ENCODE results near the gene CNST. TPM values are rescaled to one million over a fixed set of nuclear protein-coding genes. Genes with fewer than 3 reads are reported as not detected.

CNST gene
- total RNA-seq, 1 experiment from 2014 or later, result 21.0 TPM

- no TSS peak for BruUV-seq (replicated peaks)
- Histone ChIP-seq H3K4me3 (ENCODE audit: low read depth, low read length, poor library complexity, severe bottlenecking) (no peak overlapping the region), H3K4me1 (ENCODE audit: insufficient read depth, low read length, poor library complexity, severe bottlenecking) (no peaks in the 10 kb centered on the region), H3K27me3 (replicated peaks; ENCODE audit: insufficient read depth, low read depth, low read length, poor library complexity) (no peaks in the 10 kb centered on the region), H3K36me3 (ENCODE audit: insufficient read depth, low read length, poor library complexity, severe bottlenecking) (no peaks in the 10 kb centered on the region), H3K9me3 (ENCODE audit: low read depth, low read length, poor library complexity, severe bottlenecking) (no peaks in the 10 kb centered on the region), H3K27ac (ENCODE audit: low read depth, low read length, poor library complexity, severe bottlenecking) (no peak overlapping the region)
- no peak for TF ChIP-seq CTCF (conservative IDR thresholded peaks at IDR 0.05; ENCODE audit: low read depth, low read length)
- TF ChIP-seq EZH2 (IDR thresholded peaks at IDR 0.05; ENCODE audit: borderline replicate concordance, low read depth, low read length, poor library complexity, severe bottlenecking), result no peak
- no peak for DNase-seq (ENCODE audit: low spot score)
- CTCF ChIA-PET, result no interaction called here
- intact Hi-C loops (cut with micrococcal nuclease; ENCODE audit: unreplicated experiment), result no loop called here
- POLR2A ChIA-PET (ENCODE audit: low non-redundant PET), result no interaction called here
These were observed 107.8 kb downstream of the CNST start for GRCh38 chr1:246674049-246674448.

GRCh38 chr1:246677842-246678241 is 111.6 kb downstream of the CNST start:
- TF ChIP-seq CTCF (conservative IDR thresholded peaks at IDR 0.05; ENCODE audit: low read depth, low read length) (no peak), EZH2 (IDR thresholded peaks at IDR 0.05; ENCODE audit: borderline replicate concordance, low read depth, low read length, poor library complexity, severe bottlenecking) (no peak)
- peaks cover 7% of the 10 kb centered on the region for H3K4me1 ChIP-seq (ENCODE audit: insufficient read depth, low read length, poor library complexity, severe bottlenecking)
- CTCF ChIA-PET, result no interaction called here
- POLR2A ChIA-PET (ENCODE audit: low non-redundant PET), result no interaction called here
- DNase-seq (ENCODE audit: low spot score), result no peak
- no peak overlapping the region for H3K27ac ChIP-seq (ENCODE audit: low read depth, low read length, poor library complexity, severe bottlenecking)
- no TSS peak for BruUV-seq (replicated peaks)
- intact Hi-C loops (cut with micrococcal nuclease; ENCODE audit: unreplicated experiment), result no loop called here
- no peaks in the 10 kb centered on the region for H3K9me3 ChIP-seq (ENCODE audit: low read depth, low read length, poor library complexity, severe bottlenecking)
- no peak overlapping the region for H3K4me3 ChIP-seq (ENCODE audit: low read depth, low read length, poor library complexity, severe bottlenecking)
- H3K36me3 ChIP-seq (ENCODE audit: insufficient read depth, low read length, poor library complexity, severe bottlenecking), result no peaks in the 10 kb centered on the region
- no peaks in the 10 kb centered on the region for H3K27me3 ChIP-seq (replicated peaks; ENCODE audit: insufficient read depth, low read depth, low read length, poor library complexity)

- POLR2A ChIA-PET (ENCODE audit: low non-redundant PET), result no interaction called here
- no peaks in the 10 kb centered on the region for H3K9me3 ChIP-seq (ENCODE audit: low read depth, low read length, poor library complexity, severe bottlenecking)
- intact Hi-C loops (cut with micrococcal nuclease; ENCODE audit: unreplicated experiment), result no loop called here
These were observed 112.8 kb downstream of the CNST start for GRCh38 chr1:246678816-246679793.

More at GRCh38 chr1:246678816-246679793, 112.8 kb downstream of the CNST start:
- Histone ChIP-seq H3K27me3 (replicated peaks; ENCODE audit: insufficient read depth, low read depth, low read length, poor library complexity) (no peaks in the 10 kb centered on the region), H3K4me1 (ENCODE audit: insufficient read depth, low read length, poor library complexity, severe bottlenecking) (peaks cover 7% of the 10 kb centered on the region), H3K4me3 (ENCODE audit: low read depth, low read length, poor library complexity, severe bottlenecking) (no peak overlapping the region), H3K27ac (ENCODE audit: low read depth, low read length, poor library complexity, severe bottlenecking) (no peak overlapping the region), H3K36me3 (ENCODE audit: insufficient read depth, low read length, poor library complexity, severe bottlenecking) (no peaks in the 10 kb centered on the region)
- BruUV-seq (replicated peaks), result no TSS peak
- CTCF ChIA-PET, result no interaction called here
- no peak for TF ChIP-seq CTCF (conservative IDR thresholded peaks at IDR 0.05; ENCODE audit: low read depth, low read length)
- no peak for DNase-seq (ENCODE audit: low spot score)

Data from A673 (cell line).